ENCODE data around the gene KBTBD2. TPM values are rescaled to one million over a fixed set of nuclear protein-coding genes. Genes with fewer than 3 reads are reported as not detected.
"Not testable (repeated sequence)": the region's sequence is repeated elsewhere in the genome, so short reads cannot be mapped to it uniquely, and the experiment has no call there.

Gene KBTBD2
- polyA plus RNA-seq (ENCODE audit: insufficient read length in 3 of 3): 10 to 100 TPM; 58.7 to 68.5 (median 60.5) TPM

DNA sequence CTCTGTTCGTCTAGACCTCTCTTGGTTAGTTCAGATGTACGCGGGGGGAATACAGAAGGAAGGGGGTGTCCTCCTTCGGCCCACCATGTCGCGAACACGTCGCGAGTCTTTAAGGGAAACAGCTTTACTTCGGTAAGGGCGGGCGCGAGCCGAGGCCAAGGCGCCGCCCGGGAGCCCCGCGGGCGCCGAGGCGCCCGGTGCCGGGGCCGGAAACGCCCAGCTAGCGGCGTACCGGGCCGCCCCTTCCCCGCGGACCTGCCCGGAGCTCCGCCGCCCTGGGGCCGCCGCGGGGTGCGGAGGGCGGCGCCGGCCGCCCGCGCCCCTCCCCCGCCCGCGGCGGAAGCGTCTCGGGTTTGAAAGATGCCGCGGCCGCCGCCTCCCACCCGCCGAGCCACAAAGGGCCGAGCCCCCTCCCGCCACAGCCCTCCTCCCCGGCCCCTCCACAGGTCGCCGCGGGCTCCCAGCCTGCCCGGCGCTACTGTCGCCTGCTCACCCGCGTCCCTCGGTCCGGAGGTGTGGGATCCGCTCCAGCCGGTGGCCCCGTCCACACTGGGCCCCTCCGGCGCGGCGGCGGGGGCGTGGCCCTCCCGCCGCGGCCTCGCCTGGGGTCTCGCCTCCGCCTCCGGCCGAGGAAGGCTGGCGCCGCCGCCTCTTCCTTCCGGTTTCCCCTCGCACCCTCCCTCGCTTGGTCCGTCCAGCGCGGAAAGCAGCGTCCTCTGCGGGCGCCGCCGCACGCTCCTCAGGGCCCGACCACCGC is at the start of gene KBTBD2:
Gene KBTBD2, minus strand, starts transcription at position 718 of the 757 bp plus-strand sequence. CDS start 12,156 bp downstream, outside the sequence.
- DNase-seq (ENCODE audit: low read depth in 3 of 3, low spot score in 2 of 3): peak in 2 of 3 donors; percentile 58 to 82

DNA sequence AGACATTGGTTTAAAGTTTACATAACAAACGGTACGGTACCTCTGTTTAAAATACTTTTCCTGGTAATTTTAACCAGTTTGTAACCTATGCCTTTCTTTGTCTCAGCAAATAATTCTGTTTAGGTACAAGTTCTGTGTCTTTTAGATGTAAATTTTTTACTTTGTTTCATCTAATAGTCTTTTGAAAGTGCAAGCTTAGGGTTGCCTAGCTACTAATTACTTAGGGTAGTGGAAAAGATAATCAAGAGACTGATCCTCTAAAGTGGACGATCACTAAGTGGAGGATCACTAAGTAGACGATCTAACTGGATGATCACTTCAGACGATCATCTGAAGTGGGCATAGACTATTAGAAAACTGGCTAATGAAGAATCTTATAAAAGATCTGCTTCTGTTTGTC is 49.6 kb upstream of the KBTBD2 start:
- DNase-seq (ENCODE audit: low read depth in 3 of 3, low spot score in 2 of 3): no peak

DNA sequence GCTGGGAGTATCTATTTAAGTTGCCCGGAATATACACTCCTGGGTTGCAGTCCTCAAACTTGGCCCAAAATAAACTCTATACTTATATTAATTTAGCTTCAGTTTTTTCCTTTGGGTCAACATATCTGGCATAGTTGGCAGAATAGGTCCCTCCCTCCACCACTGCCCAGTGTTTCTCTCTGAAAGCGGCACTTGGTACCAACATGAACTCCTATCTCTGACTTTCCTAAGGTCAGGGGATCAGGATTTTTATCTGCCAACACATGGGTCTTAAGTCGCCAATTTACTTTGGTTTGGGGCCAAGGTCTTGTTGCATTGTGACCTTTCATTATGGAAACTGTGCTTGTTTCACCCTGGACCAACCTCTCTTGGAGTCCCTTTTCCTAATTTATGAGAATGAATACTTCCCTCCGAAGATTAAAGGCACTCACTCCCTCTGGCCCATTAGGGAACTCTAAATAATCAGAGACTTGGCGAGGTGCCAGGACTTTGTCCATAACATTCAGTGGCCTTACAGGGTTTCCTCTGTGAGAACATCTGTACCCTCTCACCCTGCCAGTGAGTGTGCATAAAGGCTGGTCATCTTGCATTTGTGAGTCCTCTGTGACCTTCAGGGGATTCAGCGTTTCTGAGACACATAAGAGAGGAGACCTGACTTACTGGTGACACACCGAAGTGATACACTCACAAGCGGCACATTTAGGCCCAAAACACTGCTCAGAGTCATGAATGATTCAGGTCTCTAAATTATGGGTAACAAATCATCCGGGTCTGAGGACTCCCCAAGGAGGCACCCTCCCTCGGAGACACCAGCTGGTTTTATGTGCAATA is 46.0 kb upstream of the KBTBD2 start:
- DNase-seq (ENCODE audit: low read depth in 3 of 3, low spot score in 2 of 3): peak; percentile 37 to 50 (median 43)

DNA sequence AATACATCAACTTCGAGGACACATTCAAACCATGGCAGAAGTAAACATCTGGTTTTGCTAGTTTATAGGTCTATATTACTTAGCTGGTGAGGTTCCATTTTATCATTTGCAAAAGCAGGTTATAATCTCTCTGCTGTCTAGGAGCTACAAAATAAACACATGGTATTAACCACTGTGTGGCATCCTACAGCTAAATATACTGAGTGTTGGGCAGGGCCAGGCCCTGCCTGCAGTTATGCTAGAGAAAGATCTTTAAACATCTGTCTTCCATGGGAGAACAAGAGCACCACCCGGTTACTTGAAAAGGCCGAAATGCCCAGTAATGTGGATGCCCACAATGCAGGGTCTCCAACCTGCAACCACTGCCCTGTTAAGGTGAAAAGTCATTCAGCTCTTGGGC is 45.1 kb upstream of the KBTBD2 start:
- DNase-seq (ENCODE audit: low read depth in 3 of 3, low spot score in 2 of 3): no peak

DNA sequence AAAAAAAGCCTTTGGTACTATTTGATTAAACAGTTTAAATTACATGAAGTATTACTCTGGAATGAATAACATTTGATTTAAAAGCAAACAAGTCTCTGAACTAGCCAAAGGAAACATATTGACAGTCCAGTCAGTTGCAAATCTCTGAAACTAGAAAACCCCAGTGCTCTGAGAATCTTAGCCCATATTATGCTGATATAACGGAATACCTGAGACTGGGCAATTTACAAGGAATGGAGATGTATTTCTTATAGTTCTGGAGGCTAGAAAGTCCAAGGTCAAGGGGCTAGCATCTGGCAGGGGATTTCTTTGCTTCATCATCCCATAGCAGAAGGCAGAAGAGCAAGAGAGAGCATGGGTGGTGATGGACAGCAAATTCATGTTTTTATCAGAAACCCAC is 44.0 kb upstream of the KBTBD2 start:
- no peak for DNase-seq (ENCODE audit: low read depth in 3 of 3, low spot score in 2 of 3)

DNA sequence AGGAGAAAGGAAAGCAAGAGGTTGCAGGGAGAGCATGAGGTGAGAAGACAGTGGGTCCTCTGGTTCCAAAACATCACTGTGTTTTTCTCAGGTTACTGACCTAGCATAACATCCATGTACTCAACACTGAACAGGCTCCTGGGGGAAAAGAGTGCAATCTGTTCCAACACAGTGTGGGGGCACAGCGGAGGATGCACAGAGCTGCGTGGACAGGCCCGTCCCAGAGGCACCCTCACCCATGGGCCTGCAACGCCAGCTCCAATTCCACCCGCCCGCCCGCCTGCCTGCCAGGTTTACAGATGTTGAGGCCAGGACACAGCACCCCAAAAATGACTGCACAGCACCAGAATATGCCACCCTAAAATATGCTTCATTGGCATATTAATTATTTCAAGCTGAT is 38.8 kb upstream of the KBTBD2 start:
- no peak for DNase-seq (ENCODE audit: low read depth in 3 of 3, low spot score in 2 of 3)

DNA sequence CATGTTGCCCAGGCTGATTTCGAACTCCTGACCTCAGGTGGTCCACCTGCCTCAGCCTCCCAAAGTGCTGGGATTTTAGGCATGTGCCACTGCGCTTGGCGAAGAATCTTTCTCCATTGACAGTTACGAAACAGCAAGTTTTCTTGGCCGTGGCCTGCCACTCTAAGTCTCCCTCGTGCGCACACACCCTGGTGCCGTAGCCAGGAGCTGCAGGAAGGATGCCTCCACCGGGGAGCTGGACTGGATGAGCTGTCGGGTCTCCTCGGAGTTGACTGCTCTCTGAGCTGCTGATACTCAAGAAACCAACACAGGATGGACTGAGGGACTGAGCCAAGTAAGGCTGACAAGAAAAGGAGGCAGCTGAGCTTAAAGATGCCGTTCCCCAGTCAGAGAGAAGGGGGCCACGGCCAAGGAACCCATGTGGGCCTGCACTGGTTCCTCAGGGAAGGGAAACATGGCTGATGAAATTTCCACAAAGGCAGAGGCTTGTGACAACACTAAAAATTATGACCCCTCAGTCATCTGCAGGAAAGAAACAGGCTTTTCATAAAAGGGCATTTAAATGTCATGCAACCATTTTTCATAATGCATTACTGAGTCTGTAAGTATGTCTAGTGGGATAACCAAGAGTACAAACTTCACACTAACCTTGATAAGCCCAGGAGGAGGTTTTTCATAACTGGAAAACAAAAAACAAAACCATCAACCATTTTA is 38.0 kb upstream of the KBTBD2 start:
- no peak for DNase-seq (ENCODE audit: low read depth in 3 of 3, low spot score in 2 of 3)

DNA sequence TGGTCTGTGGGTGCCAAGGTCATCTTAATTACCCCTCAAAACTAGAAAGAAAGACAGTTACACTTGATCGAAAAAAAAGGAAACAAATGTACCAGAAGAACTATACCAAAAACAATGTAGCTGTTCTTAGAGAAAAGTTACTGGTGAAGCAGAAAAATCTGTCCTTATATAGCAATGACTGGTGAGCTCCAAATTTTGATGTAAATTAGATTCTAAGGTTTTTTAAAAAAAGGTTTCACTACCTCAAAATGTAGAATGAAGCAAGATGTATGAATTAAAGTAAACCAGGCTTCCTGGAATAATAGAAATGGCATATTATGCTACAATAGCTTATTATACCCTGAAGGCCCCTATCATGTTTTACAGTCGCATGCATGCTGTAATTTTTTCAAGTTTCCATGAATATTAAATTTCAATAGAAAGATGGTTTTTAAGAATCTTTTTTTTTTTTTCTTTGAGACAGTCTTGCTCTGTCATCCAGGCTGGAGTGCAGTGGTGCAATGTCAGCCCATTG is 37.3 kb upstream of the KBTBD2 start:
- DNase-seq (ENCODE audit: low read depth in 3 of 3, low spot score in 2 of 3): no peak

DNA sequence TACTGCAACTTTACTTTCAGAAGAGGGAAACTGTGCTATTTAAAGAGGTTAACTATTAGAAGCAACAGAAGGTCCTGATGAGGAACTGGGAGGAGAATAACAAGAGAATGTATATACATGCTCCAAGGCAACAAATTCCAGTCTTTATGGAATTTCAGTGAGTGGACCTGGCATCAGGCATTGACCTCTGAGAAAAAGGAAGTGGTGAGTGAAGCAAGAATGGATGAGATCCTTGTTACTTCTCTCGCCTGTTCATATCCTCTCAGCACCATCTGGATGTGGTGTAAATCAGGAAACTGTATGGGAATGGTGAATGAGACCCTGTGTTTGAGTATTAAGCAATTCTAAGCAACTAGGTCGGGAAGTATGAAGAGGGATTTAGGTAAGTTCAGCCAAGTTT is 30.3 kb upstream of the KBTBD2 start:
- DNase-seq (ENCODE audit: low read depth in 3 of 3, low spot score in 2 of 3): no peak

DNA sequence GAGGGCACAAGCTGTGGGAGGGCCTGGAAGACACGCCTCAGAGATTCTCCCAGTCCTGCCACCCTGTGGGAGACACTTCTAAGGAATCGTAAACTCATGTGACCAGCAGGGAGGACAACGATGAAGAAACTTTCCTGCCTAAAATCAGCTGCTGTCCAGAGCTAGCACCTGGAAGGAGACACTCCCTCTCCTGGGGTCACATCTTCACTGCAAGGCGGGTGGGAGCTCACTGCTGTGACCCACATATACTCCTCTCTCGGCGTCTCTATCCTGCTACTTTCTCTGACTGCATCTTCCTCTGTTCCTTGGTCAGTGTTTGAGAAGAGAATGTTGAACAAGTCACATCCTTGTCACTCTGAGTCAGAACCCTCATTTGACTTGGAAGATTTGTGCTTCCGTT is 25.4 kb upstream of the KBTBD2 start:
- DNase-seq (ENCODE audit: low read depth in 3 of 3, low spot score in 2 of 3): not testable (repeated sequence)

DNA sequence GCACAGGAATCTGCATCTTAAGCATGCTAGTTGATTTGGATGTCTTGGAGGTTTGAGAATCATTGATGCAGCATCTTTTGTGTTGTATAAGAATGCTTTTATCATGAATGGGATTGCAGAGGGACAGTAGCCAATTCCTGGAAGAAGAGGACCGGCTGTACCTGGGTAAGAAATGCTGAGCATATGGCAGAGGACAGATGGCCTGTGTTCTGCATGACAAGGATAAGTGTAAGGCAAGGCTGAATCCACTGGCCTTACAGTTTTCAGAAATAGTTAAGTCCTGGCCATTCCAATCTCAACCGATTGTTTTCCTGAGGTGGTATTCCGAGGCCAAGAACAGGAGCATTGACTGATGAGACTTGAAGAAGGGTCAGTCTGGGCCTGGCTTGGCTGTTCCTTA is 24.4 kb upstream of the KBTBD2 start:
- DNase-seq (ENCODE audit: low read depth in 3 of 3, low spot score in 2 of 3): no peak

DNA sequence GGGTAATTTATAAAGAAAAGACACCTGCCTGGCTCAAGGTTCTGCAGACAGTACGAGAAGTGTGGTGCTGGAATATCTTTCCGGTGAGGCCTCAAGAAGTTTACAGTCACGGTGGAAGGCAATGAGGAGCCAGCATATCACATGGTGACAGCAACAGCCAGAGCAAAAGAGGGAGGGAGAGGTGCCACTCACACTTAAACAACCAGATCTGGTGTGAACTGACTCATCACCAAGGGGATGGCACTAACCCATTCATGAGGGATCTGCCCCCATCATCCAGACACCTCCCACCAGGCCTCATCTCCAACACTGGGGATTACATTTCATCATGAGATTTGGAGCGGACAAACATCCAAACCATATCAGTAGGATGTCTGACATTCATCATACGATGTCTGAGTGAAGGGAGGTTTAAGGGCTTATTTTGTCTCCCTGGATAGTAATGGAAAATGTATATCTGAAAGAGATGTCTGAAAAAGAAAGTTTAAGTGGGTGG is 23.5 kb upstream of the KBTBD2 start:
- no peak for DNase-seq (ENCODE audit: low read depth in 3 of 3, low spot score in 2 of 3)

DNA sequence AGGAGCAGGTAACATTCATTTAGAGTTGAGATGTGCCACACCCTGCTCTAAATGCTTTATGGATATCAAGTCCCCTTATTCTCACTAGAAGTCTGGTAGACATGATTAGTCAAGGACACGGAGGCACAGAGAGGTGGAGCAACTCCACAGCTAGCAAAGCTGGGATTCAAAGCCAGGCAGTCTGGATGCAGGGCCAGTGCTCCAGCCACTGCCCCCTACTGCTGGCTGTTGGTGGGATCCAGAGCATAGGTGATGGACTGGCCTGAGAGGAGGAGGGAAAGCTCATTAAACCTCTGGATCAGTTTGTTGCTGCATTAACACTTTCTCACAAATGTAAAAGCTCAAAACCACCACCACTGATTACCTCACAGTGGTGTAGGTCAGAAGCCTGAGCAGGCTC is 22.6 kb upstream of the KBTBD2 start:
- DNase-seq (ENCODE audit: low read depth in 3 of 3, low spot score in 2 of 3): no peak

DNA sequence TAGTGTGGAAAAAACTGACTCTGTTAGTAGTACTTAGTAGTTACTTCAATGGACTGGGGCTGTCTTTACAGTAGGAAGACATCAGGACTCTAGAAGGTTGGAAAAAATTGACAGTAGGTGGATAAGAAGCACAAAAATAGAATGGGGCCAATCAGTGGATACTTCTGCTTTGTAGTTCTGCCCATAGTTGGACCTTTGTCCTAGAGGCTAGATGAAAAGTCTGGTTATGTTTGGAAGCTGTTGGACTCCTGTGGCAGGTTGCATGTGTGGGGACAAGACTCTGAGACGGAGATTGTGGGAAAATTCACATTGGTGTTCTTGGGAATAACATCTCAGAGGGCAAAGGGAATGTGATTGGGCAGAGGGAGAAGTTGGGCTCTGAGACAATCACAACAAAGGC is 18.6 kb upstream of the KBTBD2 start:
- no peak for DNase-seq (ENCODE audit: low read depth in 3 of 3, low spot score in 2 of 3)

DNA sequence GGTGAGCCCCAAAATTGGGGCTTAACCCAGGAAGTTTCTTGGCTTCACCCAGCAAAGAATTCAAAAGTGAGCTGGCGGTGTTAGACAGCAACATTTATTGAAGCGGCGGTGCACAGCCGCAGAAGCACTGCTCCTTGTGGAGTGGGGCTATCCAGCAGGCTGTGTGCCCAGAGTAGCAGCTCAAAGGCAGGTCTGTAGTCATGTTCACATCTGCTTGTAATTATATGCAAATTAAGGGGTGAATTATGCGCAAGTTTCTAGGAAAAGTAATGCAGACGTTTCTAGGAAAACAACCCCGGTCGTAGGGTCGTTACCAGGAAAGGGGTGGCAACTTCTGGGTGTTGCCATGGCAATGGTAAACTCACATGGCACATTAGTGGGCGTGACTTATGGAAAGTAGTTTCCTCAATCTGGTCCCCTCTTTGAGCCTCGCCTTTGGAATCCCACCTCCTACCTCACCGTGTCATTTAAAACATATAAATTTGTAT is 13.7 kb upstream of the KBTBD2 start:
- DNase-seq (ENCODE audit: low read depth in 3 of 3, low spot score in 2 of 3): peak in 2 of 3 donors; percentile 52 to 54

DNA sequence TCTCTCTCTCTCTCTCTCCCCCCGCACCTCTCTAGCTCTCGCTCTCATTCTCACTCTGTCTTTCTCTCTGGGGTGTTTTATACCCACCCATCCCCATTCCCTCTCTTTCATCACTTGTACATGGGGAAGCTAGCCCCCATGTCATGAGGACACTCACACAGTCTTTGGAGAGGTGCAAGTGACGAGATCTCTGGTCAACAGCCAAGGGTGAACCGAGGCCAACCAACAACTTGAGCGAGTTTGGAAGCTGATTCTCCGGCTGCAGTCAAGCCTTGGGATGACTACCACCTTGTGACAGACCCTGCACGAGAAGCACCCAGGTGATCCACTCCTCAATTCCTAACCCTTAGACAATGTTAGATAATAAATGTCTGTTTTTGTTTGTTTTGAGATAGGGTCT is 10.1 kb upstream of the KBTBD2 start:
- no peak for DNase-seq (ENCODE audit: low read depth in 3 of 3, low spot score in 2 of 3)

DNA sequence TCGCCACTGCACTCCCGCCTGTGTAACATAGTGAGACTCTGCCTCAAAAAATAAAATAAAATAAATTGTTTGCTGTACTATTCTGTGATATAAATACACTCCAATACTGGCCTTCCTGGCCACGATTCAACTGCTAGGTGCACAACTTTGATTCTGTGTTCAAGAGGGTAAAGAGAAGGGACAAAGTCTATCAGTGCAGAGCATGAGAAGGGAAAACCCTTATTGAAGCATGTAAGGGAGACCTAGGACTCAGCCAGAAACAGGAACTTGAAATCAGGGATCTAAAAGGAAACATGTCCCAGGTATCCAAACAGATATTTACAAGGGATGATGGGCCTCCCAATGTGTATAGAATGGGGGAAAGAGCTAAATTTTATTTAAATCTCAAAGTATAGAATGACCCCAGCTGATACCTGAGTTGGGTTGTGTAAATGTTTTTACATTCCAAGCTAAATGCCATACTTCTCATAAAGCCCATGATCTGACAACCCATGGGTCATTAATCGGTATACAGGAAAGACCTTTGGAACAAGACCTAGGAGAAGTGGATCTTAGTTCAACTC is 9.0 kb upstream of the KBTBD2 start:
- DNase-seq (ENCODE audit: low read depth in 3 of 3, low spot score in 2 of 3): no peak

DNA sequence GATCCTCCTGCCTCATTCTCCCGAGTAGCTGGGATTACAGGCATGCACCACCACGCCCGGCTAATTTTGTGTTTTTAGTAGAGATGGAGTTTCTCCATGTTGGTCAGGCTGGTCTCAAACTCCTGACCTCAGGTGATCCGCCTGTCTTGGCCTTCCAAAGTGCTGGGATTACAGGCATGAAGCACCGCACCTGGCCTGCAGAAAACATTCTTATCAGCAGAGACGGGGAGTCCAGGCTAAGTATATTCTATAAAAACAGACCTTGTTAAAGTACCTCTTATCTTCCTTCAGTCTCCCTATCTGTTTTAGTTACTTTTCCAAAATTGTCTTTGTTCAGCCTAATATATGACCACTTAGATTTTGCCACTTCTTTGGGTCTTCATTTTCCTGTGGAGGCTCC is 5.8 kb upstream of the KBTBD2 start:
- not testable (repeated sequence) for DNase-seq (ENCODE audit: low read depth in 3 of 3, low spot score in 2 of 3)

DNA sequence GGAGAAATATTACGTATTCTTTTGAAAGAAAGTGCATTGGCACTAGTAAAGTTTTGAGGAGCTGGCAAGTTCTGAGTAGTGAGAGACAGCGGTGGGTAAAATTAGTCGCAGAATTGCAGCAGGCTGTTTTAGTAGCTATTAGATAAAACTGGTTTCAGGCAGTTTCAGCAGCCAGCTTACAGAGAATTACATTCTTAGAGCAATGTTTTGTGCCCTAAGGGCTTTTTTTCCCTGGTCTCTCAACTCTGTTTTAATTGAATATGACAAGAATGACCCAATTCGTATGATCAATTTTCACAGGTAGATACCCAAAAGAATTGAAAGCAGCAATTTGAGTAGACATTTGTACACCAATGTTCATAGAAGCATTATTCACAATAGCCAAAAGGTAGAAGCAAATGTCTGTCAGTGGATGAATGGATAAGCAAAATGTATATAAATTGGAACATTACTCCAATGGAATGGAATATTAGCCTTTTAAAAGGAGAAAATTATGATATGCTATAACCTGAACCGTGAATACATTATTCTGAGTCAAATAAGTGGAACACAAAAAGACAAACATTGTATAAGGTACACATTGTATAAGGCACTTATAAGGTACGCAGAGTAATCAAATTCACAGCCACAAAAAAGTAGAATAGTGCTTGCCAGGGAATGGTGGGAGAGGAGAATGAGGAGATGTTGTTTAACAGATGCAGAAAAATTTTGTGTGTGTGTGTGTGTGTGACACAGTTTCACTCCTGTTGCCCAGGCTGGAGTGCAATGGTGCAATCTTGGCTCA is 5.2 kb upstream of the KBTBD2 start:
- DNase-seq (ENCODE audit: low read depth in 3 of 3, low spot score in 2 of 3): no peak

DNA sequence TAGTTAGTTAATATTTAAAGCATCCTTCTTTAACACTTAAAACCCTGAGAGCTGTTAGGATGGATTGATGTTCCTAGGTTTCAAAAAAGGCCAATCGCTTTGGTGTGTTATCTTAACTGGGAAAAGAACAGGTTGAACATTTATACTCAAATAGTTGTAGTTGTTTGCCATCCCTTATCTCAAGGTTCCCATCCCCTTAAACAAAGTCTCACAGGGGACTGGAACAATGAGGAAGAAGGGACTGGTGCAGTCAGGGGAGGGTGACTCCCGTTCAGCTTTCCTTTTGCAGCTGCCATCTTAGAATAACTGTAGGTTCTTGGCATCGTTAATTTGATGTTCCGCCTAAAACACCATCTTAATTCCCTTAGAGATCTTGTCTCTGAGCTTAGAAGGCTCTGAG is 2.6 kb upstream of the KBTBD2 start:
- DNase-seq (ENCODE audit: low read depth in 3 of 3, low spot score in 2 of 3): no peak
